Trophoblast cell (in vitro differentiated cells and primary cell): Measurements from ENCODE around the gene EPB42.

ENCODE experiments used
- DNase-seq, 2 donors: peaks; one replicate each; pipeline ENCODE4 v3.0.0-alpha.2; 2016
- H2AFZ ChIP-seq: 2 replicates; pipeline ENCODE4 v1.6.1; 2013; ENCODE audit warnings: low read length, moderate library complexity, mild to moderate bottlenecking; ENCODE audit not compliant: insufficient read depth, poor library complexity
- H2AK5ac ChIP-seq: 2 replicates; pipeline ENCODE4 v1.6.1; 2013; ENCODE audit warnings: mild to moderate bottlenecking, low read length
- H2BK120ac ChIP-seq: 2 replicates; pipeline ENCODE4 v1.6.1; 2013; ENCODE audit warnings: low read length, mild to moderate bottlenecking, moderate library complexity; ENCODE audit not compliant: insufficient read depth, poor library complexity
- H2BK12ac ChIP-seq: 2 replicates; pipeline ENCODE4 v1.6.1; 2013; ENCODE audit warnings: mild to moderate bottlenecking, low read length, moderate library complexity
- H2BK5ac ChIP-seq: 2 replicates; pipeline ENCODE4 v1.6.1; 2013; ENCODE audit warnings: low read length, low read depth, moderate library complexity, mild to moderate bottlenecking; ENCODE audit not compliant: poor library complexity
- H3K14ac ChIP-seq: 2 replicates; pipeline ENCODE4 v1.6.1; 2013; ENCODE audit warnings: mild to moderate bottlenecking, low read length
- H3K18ac ChIP-seq: 2 replicates; pipeline ENCODE4 v1.6.1; 2013; ENCODE audit warnings: mild to moderate bottlenecking, low read length
- H3K23ac ChIP-seq: 2 replicates; pipeline ENCODE4 v1.6.1; 2013; ENCODE audit warnings: low read length
- H3K27ac ChIP-seq: 2 replicates; pipeline ENCODE4 v1.5.1; 2013; ENCODE audit warnings: low read depth, mild to moderate bottlenecking, inconsistent platforms, low read length, moderate library complexity
- H3K27me3 ChIP-seq: 2 replicates; pipeline ENCODE4 v1.6.1; 2013; ENCODE audit warnings: inconsistent platforms, mild to moderate bottlenecking, low read length, moderate library complexity; ENCODE audit not compliant: insufficient read depth
- H3K36me3 ChIP-seq, 2 experiments: 1 replicate in 1 of 2; 2 replicates in 1 of 2; pipeline ENCODE4 v1.6.1; 2013; ENCODE audit warnings: low read length in 2 of 2, mild to moderate bottlenecking in 2 of 2, moderate library complexity in 1 of 2; ENCODE audit not compliant: insufficient read depth in 2 of 2, control insufficient read depth in 1 of 2
- H3K4ac ChIP-seq: 2 replicates; pipeline ENCODE4 v1.6.1; 2013; ENCODE audit warnings: low read depth, mild to moderate bottlenecking, low read length, moderate library complexity
- H3K4me1 ChIP-seq, 2 experiments: 1 replicate in 1 of 2; 2 replicates in 1 of 2; pipeline ENCODE4 v1.6.1; 2013; ENCODE audit warnings: low read length in 2 of 2, mild to moderate bottlenecking in 2 of 2, moderate library complexity in 1 of 2; ENCODE audit not compliant: insufficient read depth in 2 of 2, control insufficient read depth in 1 of 2
- H3K4me2 ChIP-seq: 2 replicates; pipeline ENCODE4 v1.6.1; 2013; ENCODE audit warnings: inconsistent platforms, mild to moderate bottlenecking, low read length, moderate library complexity
- H3K4me3 ChIP-seq: 2 replicates; pipeline ENCODE4 v1.5.1; 2013; ENCODE audit warnings: mild to moderate bottlenecking, low read depth, low read length, inconsistent platforms
- H3K79me1 ChIP-seq: one replicate; pipeline ENCODE4 v1.6.1; 2013; ENCODE audit warnings: low read length
- H3K79me2 ChIP-seq: 2 replicates; pipeline ENCODE4 v1.6.1; 2013; ENCODE audit warnings: low read length, mild to moderate bottlenecking; ENCODE audit not compliant: control insufficient read depth, insufficient read depth, poor library complexity
- H3K9ac ChIP-seq: 2 replicates; pipeline ENCODE4 v1.6.1; 2013; ENCODE audit warnings: mild to moderate bottlenecking, low read length
- H3K9me3 ChIP-seq: 2 replicates; pipeline ENCODE4 v1.6.1; 2013; ENCODE audit warnings: low read depth, mild to moderate bottlenecking, control low read depth, inconsistent platforms, low read length; ENCODE audit not compliant: insufficient read depth
- H4K12ac ChIP-seq: 2 replicates; pipeline ENCODE4 v1.6.1; 2013; ENCODE audit warnings: low read depth, mild to moderate bottlenecking, low read length, moderate library complexity
- H4K8ac ChIP-seq: 2 replicates; pipeline ENCODE4 v1.6.1; 2013; ENCODE audit warnings: low read depth, mild to moderate bottlenecking, low read length, moderate library complexity
- H4K91ac ChIP-seq: one replicate; pipeline ENCODE4 v1.6.1; 2013; ENCODE audit warnings: low read depth, mild to moderate bottlenecking, low read length, moderate library complexity
- WGBS: extraction: QIAGEN DNeasy Blood & Tissue Kit; methylation state at CpG from one replicate; pipeline ENCODE4 v1.1.7; 2013; ENCODE audit warnings: missing lambda C conversion rate; ENCODE audit not compliant: insufficient read length, insufficient coverage; ENCODE audit errors: extremely low coverage; 5-methylcytosine and 5-hydroxymethylcytosine counted together

Gene EPB42

DNA sequence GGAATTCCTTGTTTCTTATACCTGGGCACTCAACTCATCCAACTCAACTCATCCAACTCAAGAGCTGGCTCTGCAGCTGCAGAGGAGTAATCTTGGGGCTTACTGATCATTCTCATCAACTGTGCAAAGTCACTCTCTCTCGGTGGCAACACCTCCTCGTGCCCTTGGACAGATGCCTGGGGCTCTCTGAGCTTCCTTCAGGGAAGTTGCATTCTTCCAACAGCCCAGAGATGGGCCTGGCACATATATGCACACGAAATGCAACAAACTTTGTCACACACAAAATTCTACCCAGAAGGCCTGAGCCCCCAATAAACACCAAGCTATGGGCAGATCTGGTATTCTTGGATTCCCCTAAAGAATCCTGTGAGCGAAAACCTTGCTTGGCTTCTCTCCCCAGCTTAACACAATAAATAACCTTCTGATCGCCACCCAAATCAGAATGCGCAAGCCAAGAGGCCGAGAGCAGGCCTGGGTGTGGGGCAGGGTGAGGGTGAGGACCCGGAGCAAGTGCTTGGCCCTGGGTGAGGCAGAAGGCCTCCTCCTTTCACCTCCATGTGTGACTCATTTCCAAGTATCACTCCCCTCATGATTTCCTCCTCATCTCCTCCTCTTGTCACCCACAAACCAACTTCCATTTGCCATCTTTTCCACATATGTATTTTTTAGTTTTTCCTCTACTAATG, 30.5 kb upstream of the EPB42 start:
- Histone ChIP-seq H3K27ac (no peak overlapping the region), H3K18ac (no peak overlapping the region), H3K4me3 (no peak overlapping the region), H2AK5ac (no peak overlapping the region), H3K4me1 (no peaks in the 10 kb centered on the region), H2BK5ac (no peak overlapping the region), H3K23ac (no peak overlapping the region), H3K79me1 (no peaks in the 10 kb centered on the region), H4K12ac (no peak overlapping the region), H4K91ac (no peak overlapping the region), H2BK12ac (no peak overlapping the region), H3K4ac (no peak overlapping the region), H4K8ac (no peak overlapping the region), H3K9ac (no peak overlapping the region), H3K4me2 (no peak overlapping the region), H3K14ac (no peak overlapping the region), H2AFZ (no peak overlapping the region), H3K36me3 (no peaks in the 10 kb centered on the region), H3K79me2 (no peaks in the 10 kb centered on the region), H3K9me3 (no peaks in the 10 kb centered on the region), H3K27me3 (no peaks in the 10 kb centered on the region), H2BK120ac (no peak overlapping the region)
- DNase-seq: no peak
- WGBS: no CpG with 5 or more reads among the region's 8 CpGs

DNA sequence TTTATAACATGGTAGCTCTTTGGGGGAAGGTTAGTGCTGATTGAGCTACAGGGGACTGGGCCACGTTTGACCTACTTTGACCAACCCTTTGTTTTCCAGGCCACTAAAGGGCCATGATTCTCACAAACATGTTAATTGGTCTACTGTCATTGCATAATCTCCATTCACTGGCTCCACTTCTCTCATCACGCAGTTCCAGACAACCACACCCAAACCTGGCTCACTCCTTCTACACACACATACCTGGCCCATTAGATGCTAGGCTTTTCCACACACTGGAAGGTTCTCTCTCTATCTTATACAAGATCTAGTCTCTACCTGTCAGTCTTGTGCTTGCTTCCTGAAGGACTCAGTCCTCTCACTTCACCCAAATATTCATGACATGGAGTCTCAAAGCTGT, 30.0 kb upstream of the EPB42 start:
- no peak overlapping the region for H3K23ac ChIP-seq
- H3K14ac ChIP-seq: no peak overlapping the region
- H3K9ac ChIP-seq: no peak overlapping the region
- WGBS: no CpG with 5 or more reads among the region's 2 CpGs
- no peak overlapping the region for H3K27ac ChIP-seq
- H2BK120ac ChIP-seq: no peak overlapping the region
- no peaks in the 10 kb centered on the region for H3K9me3 ChIP-seq
- no peak overlapping the region for H4K91ac ChIP-seq
- no peaks in the 10 kb centered on the region for H3K79me1 ChIP-seq
- DNase-seq: peak in 1 of 2 donors; percentile 32
- H3K18ac ChIP-seq: no peak overlapping the region
- H3K27me3 ChIP-seq: no peaks in the 10 kb centered on the region
- no peak overlapping the region for H3K4ac ChIP-seq
- H3K4me2 ChIP-seq: no peak overlapping the region
- no peak overlapping the region for H3K4me3 ChIP-seq
- no peak overlapping the region for H2BK12ac ChIP-seq
- H2AFZ ChIP-seq: no peak overlapping the region
- no peak overlapping the region for H2AK5ac ChIP-seq
- H3K4me1 ChIP-seq: no peaks in the 10 kb centered on the region
- H4K12ac ChIP-seq: no peak overlapping the region
- no peaks in the 10 kb centered on the region for H3K79me2 ChIP-seq
- H4K8ac ChIP-seq: no peak overlapping the region
- no peaks in the 10 kb centered on the region for H3K36me3 ChIP-seq
- no peak overlapping the region for H2BK5ac ChIP-seq

DNA sequence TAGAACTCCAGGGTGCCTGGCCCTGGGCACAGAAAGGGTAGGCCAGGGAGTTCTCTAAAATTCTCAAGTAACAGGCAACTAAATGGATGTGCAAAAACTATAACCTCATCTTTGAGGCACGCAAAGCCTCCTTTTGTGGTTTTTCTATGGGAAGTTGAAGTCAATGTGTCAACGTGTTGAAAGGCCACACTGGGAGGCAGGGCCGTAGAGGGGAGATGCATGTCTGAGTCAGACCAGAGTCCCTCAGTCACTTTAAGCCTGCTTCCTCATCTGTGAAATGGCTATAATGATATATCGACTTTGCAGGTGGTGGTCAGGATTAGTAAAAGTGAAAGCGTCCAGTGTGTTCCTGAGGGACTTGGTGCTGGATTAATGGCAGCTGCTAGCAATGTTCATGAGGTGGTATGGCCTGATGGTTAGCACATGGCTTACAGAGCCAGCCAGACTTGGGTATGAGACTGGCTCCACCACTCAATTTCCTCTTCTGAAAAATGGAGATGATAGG, 28.9 kb upstream of the EPB42 start:
- no CpG with 5 or more reads among the region's 5 CpGs for WGBS
- no peak overlapping the region for H3K23ac ChIP-seq
- H3K9me3 ChIP-seq: no peaks in the 10 kb centered on the region
- no peak overlapping the region for H2BK5ac ChIP-seq
- no peak overlapping the region for H3K4me2 ChIP-seq
- H3K79me1 ChIP-seq: no peaks in the 10 kb centered on the region
- no peaks in the 10 kb centered on the region for H3K79me2 ChIP-seq
- no peaks in the 10 kb centered on the region for H3K27me3 ChIP-seq
- H4K8ac ChIP-seq: no peak overlapping the region
- no peak overlapping the region for H3K14ac ChIP-seq
- no peak overlapping the region for H2AFZ ChIP-seq
- no peak overlapping the region for H3K18ac ChIP-seq
- H4K91ac ChIP-seq: no peak overlapping the region
- no peak overlapping the region for H2BK12ac ChIP-seq
- no peak overlapping the region for H3K27ac ChIP-seq
- DNase-seq: peak in 1 of 2 donors; percentile 18
- H3K4me1 ChIP-seq: no peaks in the 10 kb centered on the region
- no peak overlapping the region for H4K12ac ChIP-seq
- no peak overlapping the region for H3K9ac ChIP-seq
- no peak overlapping the region for H3K4me3 ChIP-seq
- H2BK120ac ChIP-seq: no peak overlapping the region
- H3K36me3 ChIP-seq: no peaks in the 10 kb centered on the region
- H2AK5ac ChIP-seq: no peak overlapping the region
- H3K4ac ChIP-seq: no peak overlapping the region

DNA sequence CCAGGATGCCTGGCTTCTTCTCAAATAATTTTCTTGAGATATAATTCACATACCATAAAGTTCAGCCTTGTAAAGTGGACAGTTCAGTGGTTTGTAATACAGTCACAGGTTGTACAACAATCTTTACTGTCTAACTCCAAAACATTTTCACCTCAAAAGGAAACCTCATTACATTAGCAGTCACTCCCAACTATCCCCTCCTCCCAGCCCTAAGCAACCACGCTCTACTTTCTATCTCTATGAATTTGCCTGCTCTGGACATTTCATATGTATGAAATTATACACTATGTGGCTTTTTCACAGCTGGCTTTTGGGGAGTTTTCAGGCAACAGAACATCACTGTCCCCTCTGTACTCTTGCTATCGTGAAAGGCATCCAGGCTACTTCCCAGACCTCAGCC, 28.4 kb upstream of the EPB42 start:
- no peak overlapping the region for H3K14ac ChIP-seq
- no peaks in the 10 kb centered on the region for H3K9me3 ChIP-seq
- H3K4me2 ChIP-seq: no peak overlapping the region
- H3K23ac ChIP-seq: no peak overlapping the region
- no peak for DNase-seq
- no peak overlapping the region for H2BK5ac ChIP-seq
- no peak overlapping the region for H4K12ac ChIP-seq
- no peaks in the 10 kb centered on the region for H3K36me3 ChIP-seq
- no peak overlapping the region for H2BK120ac ChIP-seq
- H2AFZ ChIP-seq: no peak overlapping the region
- H3K4ac ChIP-seq: no peak overlapping the region
- H4K8ac ChIP-seq: no peak overlapping the region
- no peak overlapping the region for H3K18ac ChIP-seq
- peaks cover 1 to 2% of the 10 kb centered on the region in 2 experiments for H3K4me1 ChIP-seq
- no peaks in the 10 kb centered on the region for H3K79me1 ChIP-seq
- H3K4me3 ChIP-seq: no peak overlapping the region
- no peaks in the 10 kb centered on the region for H3K79me2 ChIP-seq
- no peak overlapping the region for H2BK12ac ChIP-seq
- H3K9ac ChIP-seq: no peak overlapping the region
- no peak overlapping the region for H4K91ac ChIP-seq
- no peaks in the 10 kb centered on the region for H3K27me3 ChIP-seq
- no peak overlapping the region for H3K27ac ChIP-seq
- no CpG with 5 or more reads among the region's 2 CpGs for WGBS
- no peak overlapping the region for H2AK5ac ChIP-seq
